Measurements from ENCODE around the gene GRID2.
"Not testable (repeated sequence)": the region's sequence is repeated elsewhere in the genome, so short reads cannot be mapped to it uniquely, and the experiment has no call there.

Gene GRID2

DNA sequence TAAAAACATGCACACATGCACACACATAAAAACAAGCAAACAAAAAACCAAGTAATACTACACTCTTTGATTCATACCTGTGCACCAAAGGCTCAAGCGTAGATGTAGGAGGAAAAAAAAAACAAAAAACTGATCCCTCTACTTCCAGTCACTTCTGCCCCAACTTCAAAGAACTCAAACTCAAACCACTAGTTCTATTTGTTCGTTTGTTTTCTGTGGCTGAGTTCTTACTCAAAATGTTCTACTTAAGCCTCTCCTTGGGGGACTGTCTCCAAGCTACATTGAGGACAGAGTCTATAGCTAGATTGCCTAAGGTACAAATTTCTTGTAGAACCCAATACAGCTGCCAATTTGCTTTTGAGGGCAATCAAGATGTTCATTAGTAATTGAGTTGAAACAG, 1353.8 kb downstream of the GRID2 start:
- Histone ChIP-seq H3K27me3 (ENCODE audit: insufficient read depth, low read depth, severe bottlenecking) (no peaks in the 10 kb centered on the region), H3K9me3 (ENCODE audit: severe bottlenecking) (no peaks in the 10 kb centered on the region), H3K36me3 (no peaks in the 10 kb centered on the region), H3K4me3 (ENCODE audit: low read depth, low read length) (no peak overlapping the region), H3K27ac (no peak overlapping the region)
- TF ChIP-seq, protein P1, sequence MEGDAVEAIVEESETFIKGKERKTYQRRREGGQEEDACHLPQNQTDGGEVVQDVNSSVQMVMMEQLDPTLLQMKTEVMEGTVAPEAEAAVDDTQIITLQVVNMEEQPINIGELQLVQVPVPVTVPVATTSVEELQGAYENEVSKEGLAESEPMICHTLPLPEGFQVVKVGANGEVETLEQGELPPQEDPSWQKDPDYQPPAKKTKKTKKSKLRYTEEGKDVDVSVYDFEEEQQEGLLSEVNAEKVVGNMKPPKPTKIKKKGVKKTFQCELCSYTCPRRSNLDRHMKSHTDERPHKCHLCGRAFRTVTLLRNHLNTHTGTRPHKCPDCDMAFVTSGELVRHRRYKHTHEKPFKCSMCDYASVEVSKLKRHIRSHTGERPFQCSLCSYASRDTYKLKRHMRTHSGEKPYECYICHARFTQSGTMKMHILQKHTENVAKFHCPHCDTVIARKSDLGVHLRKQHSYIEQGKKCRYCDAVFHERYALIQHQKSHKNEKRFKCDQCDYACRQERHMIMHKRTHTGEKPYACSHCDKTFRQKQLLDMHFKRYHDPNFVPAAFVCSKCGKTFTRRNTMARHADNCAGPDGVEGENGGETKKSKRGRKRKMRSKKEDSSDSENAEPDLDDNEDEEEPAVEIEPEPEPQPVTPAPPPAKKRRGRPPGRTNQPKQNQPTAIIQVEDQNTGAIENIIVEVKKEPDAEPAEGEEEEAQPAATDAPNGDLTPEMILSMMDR (IDR thresholded peaks at IDR 0.05; ENCODE audit: low read depth, low read length) = no peak
- DNase-seq = no peak

DNA sequence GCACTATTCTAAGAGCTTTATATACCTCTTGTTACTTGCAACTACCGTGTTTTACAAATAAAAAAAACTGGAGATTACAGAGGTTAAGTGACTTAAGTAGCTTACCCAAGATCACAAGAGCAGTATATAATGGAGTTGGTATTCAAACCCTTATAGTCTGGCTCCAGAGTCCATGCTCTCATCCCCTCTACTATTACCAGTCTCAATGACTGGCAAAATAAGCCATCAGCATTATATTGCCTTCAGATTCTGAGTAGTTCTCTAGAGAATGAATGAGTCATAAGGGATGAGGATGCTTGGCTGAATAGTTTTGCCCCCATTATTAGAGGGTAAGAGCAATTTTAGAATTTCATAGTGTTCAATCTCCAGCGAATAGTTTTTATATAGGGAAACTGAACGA, 1354.7 kb downstream of the GRID2 start:
- no peaks in the 10 kb centered on the region for H3K9me3 ChIP-seq (ENCODE audit: severe bottlenecking)
- H3K27ac ChIP-seq = no peak overlapping the region
- no peaks in the 10 kb centered on the region for H3K36me3 ChIP-seq
- H3K4me3 ChIP-seq (ENCODE audit: low read depth, low read length) = no peak overlapping the region
- H3K27me3 ChIP-seq (ENCODE audit: insufficient read depth, low read depth, severe bottlenecking) = no peaks in the 10 kb centered on the region
- TF ChIP-seq, protein P1 (IDR thresholded peaks at IDR 0.05; ENCODE audit: low read depth, low read length) = no peak
- no peak for DNase-seq

DNA sequence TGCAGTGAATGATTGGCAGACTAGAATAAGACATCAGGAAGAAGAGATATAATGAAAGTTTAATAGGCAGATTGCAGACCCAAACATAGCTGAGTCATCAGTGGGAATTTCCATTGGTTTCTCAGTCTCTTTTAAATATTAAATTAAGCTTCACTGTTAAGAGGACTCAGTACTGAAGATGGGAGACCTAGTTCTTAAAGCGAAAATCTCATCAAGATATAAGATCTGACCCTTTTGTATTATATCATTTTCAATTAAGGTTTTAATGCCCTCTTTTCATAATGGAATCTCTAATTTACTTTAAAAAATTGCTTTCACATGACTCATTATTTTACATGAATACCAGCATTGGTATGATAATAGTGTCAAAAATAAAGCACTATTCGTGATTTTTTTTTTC, 1355.9 kb downstream of the GRID2 start:
- no peak overlapping the region for H3K27ac ChIP-seq
- no peak overlapping the region for H3K4me3 ChIP-seq (ENCODE audit: low read depth, low read length)
- no peaks in the 10 kb centered on the region for H3K27me3 ChIP-seq (ENCODE audit: insufficient read depth, low read depth, severe bottlenecking)
- no peak for DNase-seq
- TF ChIP-seq, protein P1 (IDR thresholded peaks at IDR 0.05; ENCODE audit: low read depth, low read length) = no peak
- H3K9me3 ChIP-seq (ENCODE audit: severe bottlenecking) = no peaks in the 10 kb centered on the region
- H3K36me3 ChIP-seq = no peaks in the 10 kb centered on the region

DNA sequence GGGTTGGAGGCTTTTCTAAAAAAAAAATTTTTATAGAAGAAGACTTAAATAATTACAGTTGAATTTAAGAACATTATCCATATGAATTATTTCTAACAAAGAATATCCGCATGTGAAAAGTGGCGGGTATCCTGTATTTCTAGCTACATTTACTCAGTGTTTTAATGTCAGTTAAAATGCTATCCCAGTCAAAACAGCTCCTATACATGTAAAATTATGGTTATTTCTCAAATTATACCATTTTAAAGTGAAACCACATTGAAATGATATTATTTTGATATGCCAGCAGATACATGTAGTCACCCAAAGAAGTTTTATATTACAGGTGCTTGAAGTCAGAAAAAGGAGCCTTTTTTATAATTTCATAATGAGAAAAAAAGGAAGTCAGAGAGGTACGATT, 1356.3 kb downstream of the GRID2 start:
- H3K27me3 ChIP-seq (ENCODE audit: insufficient read depth, low read depth, severe bottlenecking) = no peaks in the 10 kb centered on the region
- H3K4me3 ChIP-seq (ENCODE audit: low read depth, low read length) = no peak overlapping the region
- H3K27ac ChIP-seq = no peak overlapping the region

DNA sequence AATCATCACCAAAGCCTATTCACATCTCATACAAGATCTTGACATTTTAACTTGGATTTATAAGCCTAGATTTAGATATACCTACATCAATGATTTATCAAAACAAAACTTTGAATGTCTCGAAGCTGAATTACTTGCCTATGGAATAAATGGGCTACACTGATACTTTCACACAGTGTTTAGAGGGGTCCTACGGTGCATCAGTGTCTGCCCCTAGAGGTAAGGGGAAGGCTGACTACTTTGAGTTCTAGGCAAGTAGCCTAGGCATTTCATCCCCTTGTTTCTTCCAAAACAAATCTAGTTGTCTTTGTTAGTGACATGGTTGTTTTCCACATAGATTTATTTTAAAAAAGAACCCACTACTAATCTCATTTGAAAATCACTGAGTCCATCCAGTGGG, 1366.7 kb downstream of the GRID2 start:
- Histone ChIP-seq H3K4me3 (ENCODE audit: low read depth, low read length) (no peak overlapping the region), H3K9me3 (ENCODE audit: severe bottlenecking) (no peaks in the 10 kb centered on the region), H3K27ac (no peak overlapping the region), H3K27me3 (ENCODE audit: insufficient read depth, low read depth, severe bottlenecking) (no peaks in the 10 kb centered on the region), H3K36me3 (no peaks in the 10 kb centered on the region)
- no peak for DNase-seq
- TF ChIP-seq, protein P1 (IDR thresholded peaks at IDR 0.05; ENCODE audit: low read depth, low read length) = no peak

More for the DNA sequence above, 1356.3 kb downstream of the GRID2 start:
- H3K9me3 ChIP-seq (ENCODE audit: severe bottlenecking) = no peaks in the 10 kb centered on the region
- TF ChIP-seq, protein P1 (IDR thresholded peaks at IDR 0.05; ENCODE audit: low read depth, low read length) = no peak
- DNase-seq = no peak
- no peaks in the 10 kb centered on the region for H3K36me3 ChIP-seq

DNA sequence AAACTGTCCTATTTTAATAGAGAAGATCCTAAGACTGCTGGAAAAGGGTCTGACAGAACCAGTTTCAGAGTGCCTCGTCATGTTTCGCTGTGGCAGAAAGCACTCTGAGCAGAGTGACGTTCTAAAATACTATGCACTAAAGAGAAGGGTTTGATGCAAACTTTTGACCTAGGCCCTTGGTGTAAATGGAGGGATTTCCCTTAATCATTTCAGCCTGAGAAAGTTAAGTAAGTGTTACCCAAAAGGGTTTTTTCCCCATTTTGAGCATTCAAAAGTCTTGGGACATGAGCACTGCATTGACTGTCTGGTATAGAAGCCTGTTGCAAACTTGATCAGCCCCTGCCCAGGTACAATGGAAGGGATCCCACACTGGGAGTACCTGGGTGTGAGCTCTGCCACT, 1367.3 kb downstream of the GRID2 start:
- TF ChIP-seq, protein P1 (IDR thresholded peaks at IDR 0.05; ENCODE audit: low read depth, low read length) = no peak
- no peaks in the 10 kb centered on the region for H3K36me3 ChIP-seq

DNA sequence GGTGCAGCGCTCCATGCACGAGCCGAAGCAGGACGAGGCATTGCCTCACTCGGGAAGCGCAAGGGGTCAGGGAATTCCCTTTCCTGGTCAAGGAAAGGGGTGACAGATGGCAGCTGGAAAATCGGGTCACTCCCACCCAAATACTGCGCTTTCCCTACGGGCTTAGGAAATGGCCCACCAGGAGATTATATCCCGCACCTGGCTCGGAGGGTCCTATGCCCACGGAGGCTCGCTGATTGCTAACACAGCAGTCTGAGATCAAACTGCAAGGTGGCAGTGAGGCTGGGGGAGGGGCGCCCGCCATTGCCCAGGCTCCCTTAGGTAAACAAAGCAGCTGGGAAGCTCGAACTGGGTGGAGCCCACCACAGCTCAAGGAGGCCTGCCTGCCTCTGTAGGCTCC, 1373.2 kb downstream of the GRID2 start:
- not testable (repeated sequence) for H3K4me3 ChIP-seq (ENCODE audit: low read depth, low read length); H3K9me3 ChIP-seq (ENCODE audit: severe bottlenecking); H3K36me3 ChIP-seq; H3K27me3 ChIP-seq (ENCODE audit: insufficient read depth, low read depth, severe bottlenecking); H3K27ac ChIP-seq; DNase-seq

More for the DNA sequence above, 1367.3 kb downstream of the GRID2 start:
- no peaks in the 10 kb centered on the region for H3K9me3 ChIP-seq (ENCODE audit: severe bottlenecking)
- no peak for DNase-seq
- H3K27me3 ChIP-seq (ENCODE audit: insufficient read depth, low read depth, severe bottlenecking) = no peaks in the 10 kb centered on the region
- no peak overlapping the region for H3K4me3 ChIP-seq (ENCODE audit: low read depth, low read length)
- no peak overlapping the region for H3K27ac ChIP-seq

All from WERI-Rb-1 (cell line).